ENCODE measurements around the gene KRT75. TPM values are rescaled to one million over a fixed set of nuclear protein-coding genes. Genes with fewer than 3 reads are reported as not detected.

Gene KRT75
- total and polyA plus RNA-seq, 12 donors, result not detected

DNA sequence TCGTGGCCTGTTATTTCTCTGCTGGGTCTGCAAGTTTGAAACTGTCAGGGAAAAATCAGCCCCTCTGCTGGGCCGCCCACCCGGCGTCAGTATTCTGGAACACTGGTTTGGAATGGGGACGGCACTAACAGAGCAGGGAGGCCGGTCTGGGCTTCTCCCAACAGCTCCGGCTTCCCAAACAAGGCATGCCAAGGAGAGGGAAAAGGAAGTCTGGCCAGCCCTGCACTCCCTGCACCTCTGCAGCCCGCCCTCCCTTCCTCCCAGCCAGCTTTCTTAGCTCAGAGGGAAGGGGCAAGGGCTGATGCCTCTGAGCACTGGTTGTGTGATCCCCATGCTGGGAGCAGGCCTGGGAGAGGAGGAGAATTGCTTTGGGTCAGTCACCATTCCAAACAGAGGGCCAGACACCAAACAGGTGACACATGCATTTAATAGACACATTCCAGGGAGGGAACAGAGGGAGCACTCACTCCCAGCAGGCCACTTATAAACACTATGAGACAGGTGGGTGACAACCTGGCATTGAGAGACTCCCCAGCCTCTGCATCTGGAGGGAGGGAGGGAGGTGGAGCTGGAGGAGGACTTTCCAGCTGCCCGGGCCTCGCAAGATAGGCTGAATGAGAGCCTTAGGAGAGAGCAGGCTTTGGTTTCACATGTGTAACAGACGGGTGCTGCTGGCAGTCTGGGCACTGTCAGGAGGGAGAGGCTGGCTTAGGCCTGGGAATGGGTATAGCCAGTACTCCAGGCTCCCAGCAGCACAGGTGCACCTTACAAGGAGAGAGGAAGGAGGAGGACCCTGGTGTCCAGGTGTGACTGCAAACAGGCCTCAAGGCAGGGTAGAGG lies 10.3 kb downstream of the KRT75 start:
- WGBS, 2 donors, result 52 to 53% methylated on average over 11 of the region's 11 CpGs
- ATAC-seq (peak in 7 of 8 donors; percentile 29 to 59 (median 33)), DNase-seq (no peak)
- H3K27ac ChIP-seq, result peak overlapping the region in 1 of 10 donors; percentile 9
- H3K9me3 ChIP-seq, result no peaks in the 10 kb centered on the region
- peaks cover 0 to 8% (median 0%) of the 10 kb centered on the region in 9 donors for H3K4me1 ChIP-seq
- TF ChIP-seq, protein P1, sequence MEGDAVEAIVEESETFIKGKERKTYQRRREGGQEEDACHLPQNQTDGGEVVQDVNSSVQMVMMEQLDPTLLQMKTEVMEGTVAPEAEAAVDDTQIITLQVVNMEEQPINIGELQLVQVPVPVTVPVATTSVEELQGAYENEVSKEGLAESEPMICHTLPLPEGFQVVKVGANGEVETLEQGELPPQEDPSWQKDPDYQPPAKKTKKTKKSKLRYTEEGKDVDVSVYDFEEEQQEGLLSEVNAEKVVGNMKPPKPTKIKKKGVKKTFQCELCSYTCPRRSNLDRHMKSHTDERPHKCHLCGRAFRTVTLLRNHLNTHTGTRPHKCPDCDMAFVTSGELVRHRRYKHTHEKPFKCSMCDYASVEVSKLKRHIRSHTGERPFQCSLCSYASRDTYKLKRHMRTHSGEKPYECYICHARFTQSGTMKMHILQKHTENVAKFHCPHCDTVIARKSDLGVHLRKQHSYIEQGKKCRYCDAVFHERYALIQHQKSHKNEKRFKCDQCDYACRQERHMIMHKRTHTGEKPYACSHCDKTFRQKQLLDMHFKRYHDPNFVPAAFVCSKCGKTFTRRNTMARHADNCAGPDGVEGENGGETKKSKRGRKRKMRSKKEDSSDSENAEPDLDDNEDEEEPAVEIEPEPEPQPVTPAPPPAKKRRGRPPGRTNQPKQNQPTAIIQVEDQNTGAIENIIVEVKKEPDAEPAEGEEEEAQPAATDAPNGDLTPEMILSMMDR (IDR thresholded peaks at IDR 0.05), result no peak
- H3K36me3 ChIP-seq, result no peaks in the 10 kb centered on the region
- intact Hi-C loops (cut with DNase I), result no loop called here
- no peak overlapping the region for H3K4me3 ChIP-seq
- H3K27me3 ChIP-seq, result peaks cover 0 to 23% (median 10%) of the 10 kb centered on the region in 7 donors

DNA sequence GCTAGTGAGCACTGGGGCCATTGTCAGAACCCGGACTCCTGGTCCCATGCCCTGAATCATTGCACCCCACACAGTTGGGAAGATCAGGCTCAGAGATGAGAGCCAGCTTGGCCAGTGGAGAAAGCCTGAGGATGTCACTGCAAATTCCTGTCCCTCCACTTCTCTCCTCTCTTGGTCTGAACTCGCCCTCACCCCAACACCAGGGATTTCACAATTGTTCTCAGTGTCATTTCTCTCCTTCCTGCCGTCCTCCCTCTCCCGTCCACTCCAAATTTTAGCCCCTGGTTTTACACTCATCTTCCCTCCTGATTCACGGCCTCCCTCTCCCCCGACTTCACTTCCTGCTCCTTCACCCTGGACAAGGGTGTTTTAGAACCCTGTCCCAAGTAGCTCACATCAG lies 11.1 kb downstream of the KRT75 start:
- WGBS, 2 donors, result 60 to 68% methylated on average over 6 of the region's 6 CpGs
- Histone ChIP-seq H3K36me3 (no peaks in the 10 kb centered on the region), H3K4me3 (no peak overlapping the region), H3K4me1 (peaks cover 0 to 8% (median 0%) of the 10 kb centered on the region in 9 donors), H3K9me3 (no peaks in the 10 kb centered on the region), H3K27me3 (peaks cover 0 to 16% (median 10%) of the 10 kb centered on the region in 7 donors), H3K27ac (peak overlapping the region in 1 of 10 donors; percentile 9)
- no peak for DNase-seq
- TF ChIP-seq, protein P1 (IDR thresholded peaks at IDR 0.05), result no peak
- ATAC-seq, result peak in 1 of 8 donors; percentile 27
- intact Hi-C loops (cut with DNase I), result no loop called here

DNA sequence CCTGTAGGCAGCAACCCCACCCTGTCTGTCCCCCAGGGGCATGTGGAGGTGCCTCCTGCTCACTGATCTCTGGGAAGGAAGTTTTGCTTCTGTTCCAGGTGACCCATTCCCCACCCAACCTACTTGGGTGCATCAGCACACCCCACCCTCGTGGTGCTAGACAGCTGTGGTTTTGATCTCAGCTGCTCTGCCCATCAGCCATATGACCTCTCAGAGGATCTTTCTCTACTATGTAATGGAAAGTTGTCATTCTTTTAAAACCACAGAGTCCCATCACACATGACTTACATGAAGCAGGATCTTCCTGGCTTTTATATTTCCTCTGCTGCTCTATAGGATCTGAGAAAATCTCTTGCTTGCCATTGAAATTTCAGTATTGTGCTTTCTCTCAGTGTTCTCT lies 14.5 kb downstream of the KRT75 start:
- DNase-seq, result no peak
- no peak for ATAC-seq
- peaks cover 0 to 20% (median 10%) of the 10 kb centered on the region in 7 donors for H3K27me3 ChIP-seq
- WGBS, 2 donors, result 67 to 68% methylated on average over 1 of the region's 1 CpG
- peaks cover 0 to 27% (median 9%) of the 10 kb centered on the region in 9 donors for H3K4me1 ChIP-seq
- TF ChIP-seq, protein P1 (IDR thresholded peaks at IDR 0.05), result no peak
- H3K4me3 ChIP-seq, result no peak overlapping the region
- H3K9me3 ChIP-seq, result no peaks in the 10 kb centered on the region
- intact Hi-C loops (cut with DNase I), result no loop called here
- no peak overlapping the region for H3K27ac ChIP-seq
- H3K36me3 ChIP-seq, result no peaks in the 10 kb centered on the region

DNA sequence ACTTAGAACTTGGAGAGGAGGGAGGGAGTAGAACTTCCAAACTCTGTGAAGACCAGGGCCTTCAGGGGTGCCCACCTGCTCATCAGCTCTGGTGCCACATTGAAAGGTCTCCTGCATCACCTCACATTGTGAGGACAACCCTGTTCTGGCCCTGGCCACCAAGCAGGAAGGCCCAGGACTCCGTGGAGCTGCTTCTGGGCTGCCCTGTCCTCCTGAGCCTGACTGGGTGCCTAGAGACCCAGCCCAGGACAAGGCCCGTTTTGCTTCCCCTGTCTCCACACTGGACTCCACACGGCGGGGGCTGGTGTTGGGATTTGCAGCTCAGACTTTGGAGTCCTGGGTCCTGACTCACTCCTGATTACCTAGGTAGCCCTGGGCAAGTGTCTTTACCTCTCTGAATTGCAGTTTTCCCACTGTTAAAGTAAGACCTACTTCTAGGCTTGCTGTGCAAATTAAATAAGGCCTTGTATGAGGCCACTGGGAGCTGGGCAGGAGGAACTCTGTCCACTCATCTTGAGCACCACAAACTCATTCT lies 15.5 kb downstream of the KRT75 start:
- DNase-seq (no peak), ATAC-seq (no peak)
- WGBS, 2 donors, result 79 to 90% methylated on average over 4 of the region's 4 CpGs
- Histone ChIP-seq H3K9me3 (no peaks in the 10 kb centered on the region), H3K27me3 (peaks cover 0 to 24% (median 10%) of the 10 kb centered on the region in 7 donors), H3K4me1 (peaks cover 0 to 24% (median 9%) of the 10 kb centered on the region in 9 donors), H3K4me3 (no peak overlapping the region), H3K27ac (no peak overlapping the region), H3K36me3 (no peaks in the 10 kb centered on the region)
- TF ChIP-seq, protein P1 (IDR thresholded peaks at IDR 0.05), result no peak
- intact Hi-C loops (cut with DNase I), result no loop called here
